CD4-positive, alpha-beta T cell treated with Interferon alpha-2 for 1 hour (primary cell): ENCODE measurements around the gene FN1.

Experiments used
- DNase-seq, 2 donors: peaks; one replicate each; pipeline ENCODE4 v3.0.0-alpha.2; 2020 to 2022

Gene FN1

DNA sequence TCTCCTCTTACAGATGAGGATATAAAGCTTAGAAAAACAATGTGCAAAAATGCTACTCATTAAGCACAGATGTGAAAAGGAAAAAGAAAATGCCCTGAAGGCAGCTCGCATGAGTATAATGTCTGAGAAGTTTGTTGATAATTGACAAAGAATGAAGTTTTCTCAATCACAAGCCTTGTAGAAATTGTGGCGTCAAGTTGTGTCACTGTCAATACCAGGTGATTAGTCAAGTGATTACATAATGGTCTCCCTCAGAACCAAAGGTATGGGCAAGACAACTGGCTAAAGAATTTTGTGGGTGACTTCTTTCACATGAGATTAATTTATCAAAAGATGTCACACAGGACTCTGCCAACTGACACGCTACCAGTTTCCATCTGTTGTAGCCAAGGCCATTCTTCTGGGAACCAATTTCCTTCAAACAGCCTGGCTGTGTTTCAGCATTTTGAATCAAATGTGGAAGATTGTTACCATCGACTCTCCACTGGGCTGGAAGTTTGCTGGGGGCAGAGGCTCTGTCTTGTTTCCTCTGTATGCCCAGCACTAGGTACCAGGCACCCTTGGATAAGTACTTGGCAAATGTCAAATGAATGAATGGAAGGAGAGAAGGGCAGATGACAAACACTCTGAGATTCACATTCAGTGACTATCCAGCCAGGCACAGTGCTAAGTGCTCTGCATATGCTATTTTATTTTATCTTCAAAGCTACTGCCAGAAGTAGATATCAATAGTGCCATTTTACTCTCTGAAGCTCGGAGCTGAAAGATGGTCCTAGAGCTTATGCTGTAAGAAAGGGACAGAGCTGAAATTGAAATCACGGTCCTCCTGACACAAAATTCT lies 5.9 kb upstream of the FN1 start:
- no peak for DNase-seq

DNA sequence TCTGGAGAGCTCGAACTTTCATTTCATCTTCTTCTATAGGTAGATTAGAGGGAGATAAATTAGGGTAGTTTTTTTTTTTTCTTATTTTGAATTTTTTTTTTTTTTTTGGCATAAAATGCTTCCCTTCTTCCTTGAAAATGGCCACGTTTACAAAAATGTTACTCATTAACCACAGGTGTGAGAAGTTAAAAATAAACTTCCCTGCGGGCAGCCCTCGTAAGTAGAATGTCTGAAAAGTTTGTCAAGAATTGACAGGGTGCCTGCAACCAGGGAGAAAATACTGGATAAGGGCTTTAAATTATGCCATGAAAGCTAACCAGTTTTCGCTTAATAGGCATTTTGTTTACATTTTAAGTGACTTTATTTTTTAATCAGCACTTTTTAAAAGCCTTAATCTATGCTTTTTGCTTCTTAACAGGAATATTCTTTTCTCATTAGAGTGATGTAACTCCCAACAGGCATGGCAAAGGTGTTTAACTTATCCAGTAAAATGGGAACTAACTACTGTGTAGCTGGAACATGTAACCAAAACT lies 4.2 kb upstream of the FN1 start:
- no peak for DNase-seq

DNA sequence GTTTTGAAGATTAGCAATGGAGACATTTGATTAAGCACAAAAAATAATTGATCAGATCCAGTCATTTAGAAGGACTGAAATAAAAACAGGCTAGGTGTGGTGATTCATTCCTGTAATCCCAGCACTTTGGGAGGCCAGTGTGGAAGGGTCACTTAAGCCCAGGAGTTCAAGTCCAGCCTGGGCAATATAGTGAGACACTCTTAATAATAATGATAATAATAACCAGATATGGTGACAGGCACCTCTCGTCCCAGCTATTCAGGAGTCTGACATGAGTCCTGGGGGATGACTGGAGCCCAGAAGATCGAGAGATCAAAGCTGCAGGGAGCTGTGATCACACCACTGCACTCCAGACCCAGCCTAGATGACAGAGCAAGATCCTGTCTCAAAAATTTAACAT lies 3.5 kb upstream of the FN1 start:
- DNase-seq = no peak

DNA sequence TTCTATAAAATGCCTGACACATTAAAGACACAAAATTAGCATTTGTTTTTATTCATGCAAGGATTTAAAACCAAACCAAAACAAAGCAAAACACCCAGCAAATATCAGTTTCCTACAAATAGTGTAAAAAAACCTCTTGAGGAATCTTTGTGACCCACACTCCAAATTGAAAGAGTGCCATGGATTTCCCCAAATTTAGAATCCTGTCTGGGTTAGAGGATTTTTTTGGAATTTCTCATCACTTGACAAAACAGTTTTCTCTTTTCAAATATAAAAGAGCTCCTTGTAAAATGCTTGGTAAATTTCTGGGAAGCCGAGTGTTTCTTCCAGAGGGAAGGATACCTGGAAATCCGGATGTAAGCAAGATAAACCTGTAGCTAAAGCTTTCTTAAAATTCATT lies 1.7 kb upstream of the FN1 start:
- no peak for DNase-seq

DNA sequence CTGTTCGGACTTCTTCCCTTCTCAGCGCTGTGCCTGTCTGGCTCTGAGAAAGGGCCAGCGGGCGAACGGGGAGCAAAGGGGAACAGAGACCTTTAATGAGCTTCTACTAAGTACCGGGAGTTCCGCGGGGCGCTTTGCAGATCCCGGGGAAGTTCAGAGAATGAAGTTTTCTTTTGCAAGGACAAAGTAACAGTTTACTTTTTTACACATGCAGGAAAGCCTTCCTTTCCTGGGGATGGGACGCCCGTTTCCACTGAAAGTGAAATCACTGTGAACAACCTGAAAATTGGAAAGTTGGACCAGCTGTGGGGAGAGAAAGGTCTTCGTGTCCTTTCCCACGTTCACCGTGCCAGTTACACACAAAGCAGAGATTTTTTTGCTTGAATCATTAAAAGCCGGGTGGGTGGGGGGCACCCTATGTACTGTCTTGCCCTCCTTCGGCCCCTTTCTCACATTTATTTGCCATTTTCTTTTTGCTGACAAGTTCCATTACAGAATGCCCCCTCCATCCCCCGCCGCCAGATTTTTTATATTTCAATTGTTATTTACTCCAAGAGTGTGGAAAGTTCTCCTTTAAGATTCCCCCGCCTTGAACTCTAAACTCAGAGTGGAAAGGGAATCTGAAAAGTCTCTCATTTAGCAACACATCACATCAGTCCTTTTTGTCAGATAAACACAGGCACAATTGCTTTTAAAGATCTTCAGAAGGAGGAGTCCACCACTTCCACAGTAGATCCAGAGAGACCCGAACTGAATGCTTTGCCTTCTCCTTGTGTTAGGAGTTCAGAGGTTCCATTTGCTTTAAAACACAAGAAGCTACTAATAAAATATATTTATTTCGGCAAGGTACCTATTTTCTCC lies 1.1 kb upstream of the FN1 start:
- DNase-seq = no peak

- DNase-seq = no peak
Measured at GRCh38 chr2:215435280-215435869, 493 bp downstream of the FN1 start.

DNA sequence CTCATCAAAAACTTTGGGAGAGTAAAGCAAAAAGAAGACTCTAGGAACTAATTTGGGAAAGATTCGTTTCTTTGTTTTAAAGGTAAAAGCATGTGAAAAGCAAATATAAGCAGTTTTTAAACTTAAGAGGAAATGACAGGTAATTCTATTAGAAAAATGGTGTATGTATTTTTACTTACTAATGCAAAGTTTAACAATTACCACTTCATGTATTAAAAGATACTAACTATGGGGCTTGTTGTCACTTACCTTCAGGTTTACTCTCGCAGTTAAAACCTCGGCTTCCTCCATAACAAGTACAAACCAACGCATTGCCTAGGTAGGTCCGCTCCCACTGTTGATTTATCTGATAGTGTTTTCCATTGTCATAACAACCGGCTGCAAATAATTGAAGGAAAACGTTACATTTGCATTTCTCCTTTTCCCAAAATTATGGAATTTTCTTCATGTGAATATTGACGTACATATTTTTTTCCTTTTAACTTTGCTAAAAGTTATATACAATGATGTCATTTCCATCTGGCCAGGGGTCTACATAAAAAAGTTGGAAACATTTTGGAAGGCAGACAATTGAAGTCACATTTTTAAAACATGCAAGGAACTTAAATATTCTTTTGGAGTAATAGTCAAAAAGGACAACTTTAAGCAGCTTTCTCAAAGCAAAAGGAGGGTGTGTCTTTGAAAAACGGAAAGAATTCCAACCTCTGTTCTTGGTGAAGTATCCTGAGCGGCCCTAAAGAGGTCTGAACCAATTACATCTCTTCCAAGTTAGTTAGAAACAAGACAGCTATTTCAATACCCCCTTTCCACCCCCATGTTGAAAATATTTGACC lies 1.2 kb downstream of the FN1 start:
- no peak for DNase-seq

GRCh38 chr2:215432759-215433594 lies 2.9 kb downstream of the FN1 start:
- no peak for DNase-seq

DNA sequence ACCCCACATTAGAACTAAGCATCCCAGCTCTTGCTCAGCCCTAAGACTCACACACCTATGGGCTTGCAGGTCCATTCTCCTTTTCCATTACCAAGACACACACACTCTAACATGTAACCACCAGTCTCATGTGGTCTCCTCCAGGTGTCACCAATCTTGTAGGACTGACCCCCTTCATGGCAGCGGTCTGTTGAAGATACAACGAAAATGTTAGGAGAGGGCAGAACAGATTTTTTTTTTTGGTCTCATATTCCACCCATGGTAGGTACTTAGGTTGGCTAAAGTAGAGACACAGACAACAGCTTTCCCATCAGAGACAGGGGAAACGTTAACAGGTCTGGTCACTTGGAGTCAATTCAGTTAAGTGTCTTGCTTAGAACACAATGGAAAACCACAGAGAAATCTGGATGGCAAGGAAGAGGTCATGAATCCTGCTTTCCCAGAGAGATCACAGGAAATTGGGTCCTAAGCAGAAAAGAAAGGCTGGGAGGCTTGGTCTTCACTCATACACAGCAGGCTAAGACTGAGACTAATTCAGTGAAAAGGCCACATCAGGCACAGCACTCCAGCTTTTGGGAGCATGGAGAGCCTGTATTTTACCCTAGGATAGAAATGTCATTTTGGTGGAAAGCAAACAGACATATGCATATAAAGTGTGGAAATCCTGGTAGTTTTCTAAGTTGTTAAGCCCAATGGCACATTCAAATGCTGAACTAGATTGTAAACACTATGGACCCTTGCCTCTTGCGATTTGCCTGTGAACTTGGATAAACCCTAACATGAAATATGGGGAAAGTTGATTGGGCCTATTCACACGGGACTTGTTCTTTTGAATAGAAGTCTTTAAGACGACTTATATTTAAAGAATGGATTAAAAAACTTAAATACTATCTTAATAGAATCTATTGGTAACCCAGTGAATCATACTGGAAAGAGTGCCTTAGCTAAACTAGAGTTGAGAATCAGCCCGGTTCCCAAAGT lies 3.8 kb downstream of the FN1 start:
- no peak for DNase-seq

DNA sequence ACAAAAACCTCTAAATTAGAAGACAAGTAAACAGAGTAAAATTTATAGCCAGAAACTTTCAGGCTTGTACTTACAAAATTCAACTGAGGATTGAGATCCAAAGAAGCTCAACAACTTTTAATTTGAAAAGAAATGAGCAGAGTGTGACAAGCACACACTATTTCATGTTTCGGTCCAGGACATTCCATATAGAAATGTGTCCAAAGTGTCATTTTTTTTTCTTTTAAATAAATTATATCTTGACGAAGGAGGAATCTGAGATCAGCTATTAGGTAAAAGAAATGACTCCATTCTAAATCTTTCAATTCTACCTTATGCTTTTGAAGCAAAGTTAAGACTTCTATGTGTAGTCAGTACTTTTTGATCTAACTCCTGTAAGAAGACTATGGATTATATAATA lies 4.6 kb downstream of the FN1 start:
- no peak for DNase-seq

GRCh38 chr2:215430528-215431187 lies 5.2 kb downstream of the FN1 start:
- no peak for DNase-seq

GRCh38 chr2:215429424-215429823 lies 6.4 kb downstream of the FN1 start:
- DNase-seq = no peak

- no peak for DNase-seq
Measured at GRCh38 chr2:215428060-215428910, 7.6 kb downstream of the FN1 start.

GRCh38 chr2:215427585-215427984 lies 8.3 kb downstream of the FN1 start:
- no peak for DNase-seq

- DNase-seq = no peak
Measured at GRCh38 chr2:215425021-215425782, 10.7 kb downstream of the FN1 start.

DNA sequence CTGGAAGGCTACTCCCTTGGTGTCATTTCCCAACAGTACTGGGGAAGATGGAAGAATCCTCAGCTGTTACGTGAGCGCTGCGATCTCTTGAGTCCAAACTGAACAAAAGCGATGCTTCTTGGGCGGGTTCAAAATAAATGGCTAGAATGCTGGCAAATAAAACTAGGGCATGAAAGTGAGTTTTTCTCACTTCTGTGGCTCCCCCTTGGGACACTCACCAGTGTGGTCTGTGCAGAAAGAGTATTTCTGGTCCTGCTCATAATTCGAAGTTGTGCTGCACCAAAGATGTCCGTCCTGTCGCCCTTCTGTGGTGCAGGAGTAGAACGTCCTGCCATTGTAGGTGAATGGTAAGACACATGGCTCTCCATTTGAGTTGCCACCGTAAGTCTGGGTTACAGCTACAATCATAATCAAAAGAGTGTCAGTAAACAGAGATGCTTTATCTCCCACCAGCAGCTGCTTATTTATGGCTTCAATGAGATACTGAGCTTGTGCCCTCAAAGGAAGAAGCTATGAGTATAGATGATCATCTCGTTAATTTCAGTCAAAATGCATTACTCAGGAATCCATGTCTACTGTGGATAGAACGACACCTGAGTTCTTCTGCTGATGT lies 11.8 kb downstream of the FN1 start:
- no peak for DNase-seq

GRCh38 chr2:215423234-215423633 lies 12.6 kb downstream of the FN1 start:
- no peak for DNase-seq

DNA sequence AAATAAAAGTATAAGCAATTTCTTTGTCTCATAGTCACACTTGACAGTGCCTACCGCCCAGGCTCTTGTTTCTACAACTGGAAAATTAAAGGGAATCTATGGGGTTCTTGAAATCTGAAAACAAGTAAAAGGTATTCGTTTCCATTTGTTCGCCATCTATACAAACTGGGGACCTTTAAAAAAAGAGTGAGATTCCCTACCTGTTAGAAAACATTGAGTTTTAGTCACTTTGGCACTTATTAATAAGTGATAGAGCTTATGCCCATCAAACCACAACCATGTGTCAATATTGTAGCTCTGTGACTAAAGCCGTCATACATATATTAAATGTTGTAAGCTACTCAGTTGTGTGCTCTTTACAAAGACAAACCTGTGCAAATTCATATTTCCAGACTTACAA lies 13.2 kb downstream of the FN1 start:
- no peak for DNase-seq
